ENCODE measurements around the gene EHF.

GRCh38 chr11:34640050-34640923, 19.4 kb downstream of the EHF start:
- TF ChIP-seq POLR2A (IDR thresholded peaks at IDR 0.05) = no peak
- TF ChIP-seq, protein P1, sequence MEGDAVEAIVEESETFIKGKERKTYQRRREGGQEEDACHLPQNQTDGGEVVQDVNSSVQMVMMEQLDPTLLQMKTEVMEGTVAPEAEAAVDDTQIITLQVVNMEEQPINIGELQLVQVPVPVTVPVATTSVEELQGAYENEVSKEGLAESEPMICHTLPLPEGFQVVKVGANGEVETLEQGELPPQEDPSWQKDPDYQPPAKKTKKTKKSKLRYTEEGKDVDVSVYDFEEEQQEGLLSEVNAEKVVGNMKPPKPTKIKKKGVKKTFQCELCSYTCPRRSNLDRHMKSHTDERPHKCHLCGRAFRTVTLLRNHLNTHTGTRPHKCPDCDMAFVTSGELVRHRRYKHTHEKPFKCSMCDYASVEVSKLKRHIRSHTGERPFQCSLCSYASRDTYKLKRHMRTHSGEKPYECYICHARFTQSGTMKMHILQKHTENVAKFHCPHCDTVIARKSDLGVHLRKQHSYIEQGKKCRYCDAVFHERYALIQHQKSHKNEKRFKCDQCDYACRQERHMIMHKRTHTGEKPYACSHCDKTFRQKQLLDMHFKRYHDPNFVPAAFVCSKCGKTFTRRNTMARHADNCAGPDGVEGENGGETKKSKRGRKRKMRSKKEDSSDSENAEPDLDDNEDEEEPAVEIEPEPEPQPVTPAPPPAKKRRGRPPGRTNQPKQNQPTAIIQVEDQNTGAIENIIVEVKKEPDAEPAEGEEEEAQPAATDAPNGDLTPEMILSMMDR (IDR thresholded peaks at IDR 0.05) = no peak
- TF ChIP-seq POLR2AphosphoS5 (IDR thresholded peaks at IDR 0.05; ENCODE audit: insufficient read depth in 1 of 2, low read depth in 1 of 2) = no peak

Data from vagina (tissue), 2 donors.